Neural progenitor cell (in vitro differentiated cells): Measurements from ENCODE around the gene ANKRD18A. TPM values are rescaled to one million over a fixed set of nuclear protein-coding genes. Genes with fewer than 3 reads are reported as not detected.

Source experiments
- DNase-seq: peaks from one replicate; pipeline ENCODE4 v3.0.0-alpha.2; 2016; ENCODE audit warnings: low spot score
- H2AFZ ChIP-seq: fragments of 200-600 bp; sonication (generic); replicated peaks from 2 replicates; pipeline ENCODE4 v1.6.1; 2016; ENCODE audit warnings: antibody characterized with exemption
- H3F3A ChIP-seq: fragments of 200-600 bp; sonication (generic); 2 replicates; pipeline ENCODE4 v1.6.1; 2016; ENCODE audit warnings: antibody characterized with exemption, low read depth
- H3K27ac ChIP-seq: fragments of 200-600 bp; sonication (generic); 2 replicates; pipeline ENCODE4 v1.5.1; 2016; ENCODE audit warnings: mild to moderate bottlenecking
- H3K27me3 ChIP-seq: fragments of 200-600 bp; sonication (generic); 2 replicates; pipeline ENCODE4 v1.6.1; 2016; ENCODE audit warnings: mild to moderate bottlenecking, moderate library complexity
- H3K36me3 ChIP-seq: fragments of 200-600 bp; sonication (generic); 2 replicates; pipeline ENCODE4 v1.5.1; 2016
- H3K4me1 ChIP-seq: fragments of 200-600 bp; sonication (generic); 2 replicates; pipeline ENCODE4 v1.6.1; 2016; ENCODE audit warnings: mixed run types
- H3K4me2 ChIP-seq: fragments of 200-600 bp; sonication (generic); 2 replicates; pipeline ENCODE4 v1.6.1; 2016
- H3K4me3 ChIP-seq: fragments of 200-600 bp; sonication (generic); 2 replicates; pipeline ENCODE4 v1.5.1; 2016
- H3K79me2 ChIP-seq: fragments of 200-600 bp; sonication (generic); 2 replicates; pipeline ENCODE4 v1.6.1; 2016; ENCODE audit warnings: low read depth
- H3K9ac ChIP-seq: fragments of 200-600 bp; sonication (generic); 2 replicates; pipeline ENCODE4 v1.6.1; 2016
- H3K9me3 ChIP-seq: fragments of 200-600 bp; sonication (generic); 2 replicates; pipeline ENCODE4 v1.5.1; 2016; ENCODE audit warnings: low read depth
- H4K20me1 ChIP-seq: fragments of 200-600 bp; sonication (generic); 2 replicates; pipeline ENCODE4 v1.6.1; 2016; ENCODE audit warnings: low read depth
- H3K27ac Mint-ChIP-seq: 3 replicates; pipeline ENCODE4 v1.8.0; 2021; ENCODE audit warnings: mixed read lengths
- H3K27me3 Mint-ChIP-seq: 2 replicates; pipeline ENCODE4 v1.8.0; 2022; ENCODE audit warnings: low read depth, mild to moderate bottlenecking, inconsistent platforms, moderate library complexity, mixed read lengths; ENCODE audit not compliant: insufficient read depth
- H3K36me3 Mint-ChIP-seq: 3 replicates; pipeline ENCODE4 v1.8.0; 2021; ENCODE audit warnings: mixed read lengths
- H3K4me1 Mint-ChIP-seq: 3 replicates; pipeline ENCODE4 v1.8.0; 2021; ENCODE audit warnings: mixed read lengths
- H3K4me3 Mint-ChIP-seq: 3 replicates; pipeline ENCODE4 v1.8.0; 2021; ENCODE audit warnings: mild to moderate bottlenecking, moderate library complexity, mixed read lengths
- H3K9me3 Mint-ChIP-seq: 3 replicates; pipeline ENCODE4 v1.8.0; 2020; ENCODE audit warnings: mixed read lengths
- EZH2 ChIP-seq: fragments of 200-600 bp; sonication (generic); IDR thresholded peaks from 2 replicates; pipeline ENCODE4 v1.6.1; 2017; ENCODE audit warnings: antibody characterized with exemption, mild to moderate bottlenecking, moderate library complexity
- EZH2phosphoT487 ChIP-seq: fragments of 200-600 bp; sonication (generic); IDR thresholded peaks from 2 replicates; pipeline ENCODE4 v1.6.1; 2017; ENCODE audit warnings: antibody characterized with exemption
- total RNA-seq: library from RNA; depleted of rRNA; stranded (reverse); fragments of >200 nt; gene quantifications from 2 replicates; pipeline ENCODE4 v1.2.3, GENCODE V29; 2015; ENCODE audit warnings: low replicate concordance
- TF ChIP-seq, protein P1 (sequence below): fragments of 200-600 bp; sonication (generic); IDR thresholded peaks from 2 replicates; pipeline ENCODE4 v1.5.1; 2017; ENCODE audit warnings: antibody characterized with exemption, mild to moderate bottlenecking

ANKRD18A gene
- total RNA-seq, 1 donor from 2014 or later = 3.0 TPM

DNA sequence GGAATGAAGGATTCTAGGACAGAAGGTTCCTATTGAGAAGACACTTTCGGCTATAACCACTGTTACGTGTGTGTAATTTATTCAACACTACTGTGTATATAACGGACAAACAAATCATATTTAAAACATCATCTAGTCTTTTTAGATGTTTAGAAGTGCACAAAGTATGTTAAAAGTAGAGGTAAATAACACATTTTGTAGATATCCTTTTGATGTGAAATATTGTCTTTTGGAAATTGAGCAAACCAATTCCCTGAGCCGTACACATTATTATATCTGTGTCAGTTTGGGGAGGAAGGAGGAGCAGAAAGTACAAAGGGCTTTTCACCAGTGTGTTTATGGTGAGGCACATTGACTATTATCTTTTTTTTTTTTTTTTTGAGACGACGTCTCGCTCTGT, 39.1 kb upstream of the ANKRD18A start:
- Mint-ChIP-seq H3K9me3 (peaks cover 3% of the 10 kb centered on the region), H3K27me3 (peaks cover 3% of the 10 kb centered on the region), H3K27ac (no peak overlapping the region), H3K36me3 (no peaks in the 10 kb centered on the region), H3K4me3 (no peak overlapping the region), H3K4me1 (no peaks in the 10 kb centered on the region)
- no peak overlapping the region for H3K27ac ChIP-seq
- no peak overlapping the region for H2AFZ ChIP-seq
- H3K9me3 ChIP-seq = no peaks in the 10 kb centered on the region
- no peaks in the 10 kb centered on the region for H3K27me3 ChIP-seq
- no peak overlapping the region for H3K9ac ChIP-seq
- no peak for DNase-seq
- no peaks in the 10 kb centered on the region for H4K20me1 ChIP-seq
- TF ChIP-seq, protein P1, sequence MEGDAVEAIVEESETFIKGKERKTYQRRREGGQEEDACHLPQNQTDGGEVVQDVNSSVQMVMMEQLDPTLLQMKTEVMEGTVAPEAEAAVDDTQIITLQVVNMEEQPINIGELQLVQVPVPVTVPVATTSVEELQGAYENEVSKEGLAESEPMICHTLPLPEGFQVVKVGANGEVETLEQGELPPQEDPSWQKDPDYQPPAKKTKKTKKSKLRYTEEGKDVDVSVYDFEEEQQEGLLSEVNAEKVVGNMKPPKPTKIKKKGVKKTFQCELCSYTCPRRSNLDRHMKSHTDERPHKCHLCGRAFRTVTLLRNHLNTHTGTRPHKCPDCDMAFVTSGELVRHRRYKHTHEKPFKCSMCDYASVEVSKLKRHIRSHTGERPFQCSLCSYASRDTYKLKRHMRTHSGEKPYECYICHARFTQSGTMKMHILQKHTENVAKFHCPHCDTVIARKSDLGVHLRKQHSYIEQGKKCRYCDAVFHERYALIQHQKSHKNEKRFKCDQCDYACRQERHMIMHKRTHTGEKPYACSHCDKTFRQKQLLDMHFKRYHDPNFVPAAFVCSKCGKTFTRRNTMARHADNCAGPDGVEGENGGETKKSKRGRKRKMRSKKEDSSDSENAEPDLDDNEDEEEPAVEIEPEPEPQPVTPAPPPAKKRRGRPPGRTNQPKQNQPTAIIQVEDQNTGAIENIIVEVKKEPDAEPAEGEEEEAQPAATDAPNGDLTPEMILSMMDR = no peak
- TF ChIP-seq EZH2 (no peak), EZH2phosphoT487 (no peak)
- H3K4me3 ChIP-seq = no peak overlapping the region
- no peak overlapping the region for H3K4me2 ChIP-seq
- no peaks in the 10 kb centered on the region for H3K79me2 ChIP-seq
- no peaks in the 10 kb centered on the region for H3F3A ChIP-seq
- H3K36me3 ChIP-seq = no peaks in the 10 kb centered on the region
- no peaks in the 10 kb centered on the region for H3K4me1 ChIP-seq

DNA sequence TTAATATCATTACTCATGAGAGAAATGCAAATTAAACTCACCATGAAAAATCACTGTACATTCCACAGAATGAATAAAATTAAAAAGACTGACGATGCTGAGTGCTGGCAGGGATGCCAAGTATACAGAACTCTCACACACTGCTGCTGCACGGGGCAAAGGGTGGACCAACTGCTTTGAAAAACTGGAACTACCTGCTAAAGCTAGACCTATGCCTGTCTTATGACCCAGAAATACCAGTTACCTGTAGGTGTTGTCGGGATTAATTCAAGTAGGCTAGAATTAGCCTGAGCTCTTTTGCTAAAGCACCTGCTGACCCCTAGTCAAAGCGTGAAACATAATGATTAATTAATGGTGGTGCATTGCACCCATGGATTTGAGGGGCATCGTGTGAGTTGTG, 36.5 kb upstream of the ANKRD18A start:
- H3K27me3 ChIP-seq = no peaks in the 10 kb centered on the region
- H3K27ac Mint-ChIP-seq = no peak overlapping the region
- no peak overlapping the region for H3K4me2 ChIP-seq
- H3K4me1 ChIP-seq = no peaks in the 10 kb centered on the region
- no peaks in the 10 kb centered on the region for H3K36me3 Mint-ChIP-seq
- TF ChIP-seq EZH2 = no peak
- TF ChIP-seq, protein P1 = no peak
- TF ChIP-seq EZH2phosphoT487 = no peak
- H3K9ac ChIP-seq = no peak overlapping the region
- no peaks in the 10 kb centered on the region for H3K79me2 ChIP-seq
- no peaks in the 10 kb centered on the region for H3K4me1 Mint-ChIP-seq
- H3K4me3 ChIP-seq = no peak overlapping the region
- no peak overlapping the region for H3K4me3 Mint-ChIP-seq
- no peaks in the 10 kb centered on the region for H3K36me3 ChIP-seq
- H3K27ac ChIP-seq = no peak overlapping the region
- no peaks in the 10 kb centered on the region for H3K9me3 Mint-ChIP-seq
- H3K9me3 ChIP-seq = no peaks in the 10 kb centered on the region
- no peaks in the 10 kb centered on the region for H4K20me1 ChIP-seq
- no peak for DNase-seq
- H2AFZ ChIP-seq = no peak overlapping the region
- no peaks in the 10 kb centered on the region for H3K27me3 Mint-ChIP-seq
- H3F3A ChIP-seq = no peaks in the 10 kb centered on the region

DNA sequence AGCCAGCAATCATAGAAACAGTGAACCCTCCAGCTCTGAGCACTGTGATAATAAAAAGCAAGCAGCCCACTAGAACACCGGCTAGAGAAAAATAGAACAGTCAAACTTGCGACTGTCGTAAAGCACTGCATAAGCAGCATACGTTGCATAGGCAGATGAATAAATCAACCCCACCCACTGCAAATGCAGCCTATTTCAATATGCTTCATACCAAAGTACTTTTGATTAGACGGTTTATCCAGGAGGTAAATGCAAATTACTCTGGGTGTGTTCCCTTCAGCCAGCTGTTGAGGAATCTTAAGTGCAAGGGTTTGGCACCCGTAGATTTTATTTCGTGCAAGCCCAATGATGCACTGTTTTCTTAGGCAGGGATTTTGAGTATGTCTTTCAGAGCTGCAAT, 32.1 kb upstream of the ANKRD18A start:
- H3K27ac Mint-ChIP-seq = no peak overlapping the region
- H3K36me3 Mint-ChIP-seq = no peaks in the 10 kb centered on the region
- Histone ChIP-seq H3K27me3 (no peaks in the 10 kb centered on the region), H3K79me2 (no peaks in the 10 kb centered on the region), H3K4me2 (no peak overlapping the region), H4K20me1 (no peaks in the 10 kb centered on the region), H3F3A (no peaks in the 10 kb centered on the region), H3K9me3 (no peaks in the 10 kb centered on the region), H3K9ac (no peak overlapping the region), H3K27ac (no peak overlapping the region), H3K4me3 (no peak overlapping the region), H3K4me1 (no peaks in the 10 kb centered on the region), H3K36me3 (no peaks in the 10 kb centered on the region), H2AFZ (no peak overlapping the region)
- no peaks in the 10 kb centered on the region for H3K4me1 Mint-ChIP-seq
- H3K27me3 Mint-ChIP-seq = peaks cover 11% of the 10 kb centered on the region
- H3K9me3 Mint-ChIP-seq = peaks cover 3% of the 10 kb centered on the region
- TF ChIP-seq, protein P1 = no peak
- TF ChIP-seq EZH2 (no peak), EZH2phosphoT487 (no peak)
- no peak for DNase-seq
- no peak overlapping the region for H3K4me3 Mint-ChIP-seq

DNA sequence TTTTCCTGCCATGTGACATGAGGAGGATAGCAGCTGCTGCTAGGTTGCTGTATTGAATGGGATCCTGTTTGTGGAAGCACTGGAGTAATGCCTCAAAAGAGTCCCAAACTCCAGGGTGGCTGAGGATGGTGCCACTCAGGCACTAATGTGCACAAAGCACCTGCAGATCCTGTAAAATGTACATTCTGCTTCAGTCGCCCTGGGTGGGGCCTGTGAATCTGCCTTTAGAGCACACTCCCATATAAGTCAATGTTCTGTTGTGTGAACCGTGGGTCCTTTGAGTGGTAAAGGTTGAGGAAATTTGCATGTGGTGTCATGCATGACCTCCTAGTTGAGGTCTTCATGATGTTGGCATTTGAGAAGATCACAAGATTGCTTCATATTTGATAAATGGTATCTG, 31.6 kb upstream of the ANKRD18A start:
- Mint-ChIP-seq H3K9me3 (peaks cover 3% of the 10 kb centered on the region), H3K36me3 (no peaks in the 10 kb centered on the region), H3K4me3 (no peak overlapping the region), H3K27ac (no peak overlapping the region), H3K27me3 (peaks cover 11% of the 10 kb centered on the region), H3K4me1 (no peaks in the 10 kb centered on the region)
- Histone ChIP-seq H3K4me3 (no peak overlapping the region), H3K27ac (no peak overlapping the region), H3K9ac (no peak overlapping the region), H3K4me1 (no peaks in the 10 kb centered on the region), H3K4me2 (no peak overlapping the region), H3K9me3 (no peaks in the 10 kb centered on the region), H4K20me1 (no peaks in the 10 kb centered on the region), H3K79me2 (no peaks in the 10 kb centered on the region), H3K27me3 (no peaks in the 10 kb centered on the region), H3K36me3 (no peaks in the 10 kb centered on the region), H2AFZ (no peak overlapping the region), H3F3A (no peaks in the 10 kb centered on the region)
- no peak for TF ChIP-seq EZH2phosphoT487
- TF ChIP-seq, protein P1 = no peak
- TF ChIP-seq EZH2 = no peak
- no peak for DNase-seq
